ENCODE results near the gene SLC22A12.
"Not testable (repeated sequence)": the region's sequence is repeated elsewhere in the genome, so short reads cannot be mapped to it uniquely, and the experiment has no call there.

The SLC22A12 gene

GRCh38 chr11:64590763-64591221 lies at the start of gene SLC22A12:
SLC22A12 (plus strand) TSS chr11:64591220; CDS start chr11:64591557, 337 bp downstream.
- DNase-seq (ENCODE audit: low spot score) = no peak

DNA sequence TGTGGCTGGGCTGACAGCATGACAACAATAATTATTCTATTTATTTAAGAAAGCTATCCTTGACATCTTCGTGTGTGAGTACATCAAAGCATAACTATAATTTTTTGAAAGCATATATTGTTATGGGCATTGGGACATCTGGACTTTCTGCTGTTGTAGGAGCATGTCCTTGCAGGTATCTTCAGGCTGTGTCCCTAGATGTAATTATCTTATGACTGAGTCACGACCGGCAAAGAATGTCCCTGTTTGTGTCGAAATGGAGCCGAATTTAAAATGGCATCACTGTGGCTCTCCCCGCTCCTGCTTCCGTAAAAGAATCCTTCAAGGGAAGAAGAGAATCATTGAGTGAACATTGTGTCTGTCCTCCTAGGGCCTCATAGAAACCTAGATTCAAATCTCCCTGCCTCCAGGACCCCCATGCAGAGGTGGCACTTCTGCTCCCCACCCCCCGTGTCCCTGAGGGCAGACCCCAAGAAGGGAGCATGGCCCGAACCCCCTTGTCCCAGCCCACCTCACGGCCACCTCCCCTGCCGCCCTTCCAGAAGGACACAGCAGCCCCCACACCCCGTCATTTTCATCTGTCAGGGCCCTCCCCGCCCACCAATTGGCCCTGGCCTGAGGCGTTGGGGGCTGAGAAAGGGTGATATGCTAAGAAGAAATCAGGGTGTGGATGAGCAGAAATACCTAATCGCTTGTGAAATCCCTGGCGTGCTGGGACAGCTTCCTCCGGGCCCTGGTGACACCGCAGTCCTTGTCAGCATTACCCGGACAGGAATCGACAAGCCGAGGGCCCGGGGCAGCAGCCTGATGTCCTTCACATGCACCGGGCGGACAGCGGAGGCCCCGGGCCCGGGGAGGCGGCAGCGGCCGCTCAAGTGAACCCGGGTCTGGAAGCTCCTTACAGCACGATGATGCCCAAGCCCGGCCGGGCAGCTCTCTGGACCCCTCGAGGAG lies 48.6 kb upstream of the SLC22A12 start:
- DNase-seq (ENCODE audit: low spot score) = no peak

DNA sequence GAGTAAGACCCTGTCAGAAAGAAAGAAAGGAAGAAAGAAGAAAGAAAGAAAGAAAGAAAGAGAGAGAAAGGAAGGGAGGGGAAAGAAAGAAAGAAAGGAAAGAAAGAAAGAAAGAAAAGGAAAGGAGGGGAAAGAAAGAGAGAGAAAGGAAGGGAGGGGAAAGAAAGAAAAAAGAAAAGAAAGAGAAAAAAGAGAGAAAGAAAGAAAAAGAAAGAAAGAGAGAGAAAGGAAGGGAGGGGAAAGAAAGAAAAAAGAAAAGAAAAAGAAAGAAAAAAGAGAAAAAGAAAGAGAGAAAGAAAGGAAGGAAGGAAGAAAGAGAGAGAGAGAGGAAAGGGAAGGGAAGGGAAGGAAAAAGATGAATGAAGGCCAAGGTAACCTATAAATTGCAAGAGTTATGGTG lies 47.2 kb upstream of the SLC22A12 start:
- no peak for DNase-seq (ENCODE audit: low spot score)

DNA sequence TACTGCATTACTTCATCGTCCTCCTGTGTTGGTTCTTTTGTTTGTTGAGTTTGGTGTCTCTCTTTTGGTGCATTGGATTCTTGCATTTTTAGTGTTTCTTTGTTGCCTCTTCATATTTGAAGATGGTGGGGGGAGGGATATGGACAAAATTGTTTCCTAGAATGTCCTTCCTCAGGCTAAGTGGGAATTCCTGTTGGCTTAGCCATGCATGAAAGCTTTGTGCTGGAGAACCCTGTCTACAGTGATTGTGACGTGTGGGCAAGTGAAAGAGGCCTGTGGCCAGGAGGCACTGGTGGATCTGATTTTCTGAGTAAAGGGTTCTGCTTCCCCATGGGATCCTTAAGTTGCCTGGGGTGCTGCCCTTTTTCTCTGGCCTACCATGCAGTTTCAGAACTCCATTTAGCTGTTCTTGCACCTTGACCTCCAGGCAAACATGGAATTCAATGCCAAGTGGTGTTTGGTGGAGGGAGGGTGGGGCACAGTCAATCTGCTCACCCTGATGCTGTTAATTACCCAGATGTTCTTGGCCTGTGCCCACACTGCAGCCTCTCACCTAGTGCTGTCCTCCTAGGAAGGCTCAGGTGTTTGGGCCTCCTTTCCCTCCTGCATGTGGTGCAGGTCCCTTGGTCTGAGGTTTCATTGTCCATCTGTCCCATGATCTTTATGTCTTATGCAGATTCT lies 46.3 kb upstream of the SLC22A12 start:
- no peak for DNase-seq (ENCODE audit: low spot score)

DNA sequence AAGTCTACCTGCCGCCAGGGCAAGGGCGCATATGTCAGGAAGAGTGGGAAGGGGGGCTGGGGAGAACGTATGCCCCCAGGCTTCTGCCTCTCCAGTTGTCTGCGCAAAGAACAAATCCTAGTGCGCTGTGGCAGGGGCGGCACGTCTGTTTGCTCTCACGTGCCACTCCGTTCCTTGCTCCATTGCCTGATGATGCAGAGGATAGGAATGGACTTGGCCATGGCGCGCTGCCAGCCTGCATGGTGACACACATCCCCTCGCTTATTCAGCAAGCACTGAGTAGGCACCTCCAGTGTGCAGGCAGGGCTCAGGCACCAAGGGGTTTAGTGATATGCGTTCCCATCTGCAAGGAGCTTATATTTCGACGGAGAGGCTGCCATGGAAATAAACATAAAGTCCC lies 45.4 kb upstream of the SLC22A12 start:
- no peak for DNase-seq (ENCODE audit: low spot score)

- no peak for DNase-seq (ENCODE audit: low spot score)
Observed at GRCh38 chr11:64546176-64546575, 44.8 kb upstream of the SLC22A12 start.

DNA sequence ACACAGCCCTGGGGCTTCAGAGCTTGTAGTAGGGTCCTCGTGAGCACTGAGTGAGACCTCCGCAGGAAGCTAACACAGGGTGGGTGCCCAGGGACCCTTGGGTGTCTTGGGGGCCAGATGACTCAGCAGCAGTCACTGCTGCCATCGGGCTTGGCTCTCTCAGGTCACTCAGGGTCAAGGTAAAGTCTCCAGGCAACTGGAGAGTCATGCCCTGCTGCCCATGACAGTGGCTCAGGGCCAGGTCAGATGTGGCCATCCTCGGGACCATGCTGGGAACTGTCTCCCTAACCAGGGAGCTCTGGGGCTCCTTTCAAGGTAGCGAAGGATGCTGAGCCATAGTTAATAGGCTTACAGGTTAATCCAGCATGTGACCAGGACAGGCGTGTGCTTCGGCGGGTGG lies 44.4 kb upstream of the SLC22A12 start:
- no peak for DNase-seq (ENCODE audit: low spot score)

DNA sequence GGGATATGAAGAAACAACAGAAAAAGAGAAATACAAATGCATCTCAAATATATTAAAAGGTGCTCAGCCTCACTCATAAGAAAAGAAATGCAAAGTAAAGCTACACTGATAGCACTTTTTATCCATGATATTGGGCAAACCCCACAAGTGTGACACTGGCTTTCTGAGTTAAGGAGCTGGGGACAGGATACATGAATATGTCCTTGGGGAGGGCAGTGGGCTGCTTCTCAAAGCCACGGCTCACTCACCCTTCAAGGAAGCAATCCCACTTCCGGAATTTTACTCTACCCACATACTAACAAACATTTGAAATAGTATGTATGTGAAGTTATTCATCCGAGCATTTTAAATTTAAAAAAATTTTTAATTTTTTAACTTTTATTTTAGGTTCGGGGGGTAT lies 41.1 kb upstream of the SLC22A12 start:
- no peak for DNase-seq (ENCODE audit: low spot score)

- DNase-seq (ENCODE audit: low spot score) = peak; percentile 52
Observed at GRCh38 chr11:64553554-64554201, 37.3 kb upstream of the SLC22A12 start.

GRCh38 chr11:64556044-64556720 lies 34.8 kb upstream of the SLC22A12 start:
- no peak for DNase-seq (ENCODE audit: low spot score)

DNA sequence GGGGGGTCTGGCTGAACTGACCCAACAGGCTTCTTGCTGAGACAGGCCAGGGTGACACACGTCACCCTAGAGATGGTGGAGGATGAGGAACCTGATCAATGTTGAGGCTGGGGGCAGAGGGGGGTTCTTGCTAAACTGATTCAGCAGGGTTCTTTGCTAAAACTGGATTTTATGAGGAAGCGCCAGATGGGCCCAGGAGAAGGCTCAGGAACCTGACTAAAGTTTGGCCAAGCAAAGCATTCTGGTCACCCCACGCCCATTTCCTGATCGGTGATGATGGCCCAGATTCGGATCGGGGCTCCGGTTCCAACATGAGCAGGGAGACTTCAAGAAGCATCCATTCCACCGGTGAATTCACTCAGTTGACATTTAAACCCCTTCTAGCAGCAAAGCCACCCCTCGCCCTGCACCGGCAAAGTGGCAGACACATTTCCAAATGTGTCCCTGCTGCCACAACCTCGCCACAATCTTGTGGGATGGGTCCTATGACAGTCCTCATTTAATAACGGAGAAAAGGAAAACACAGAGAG lies 34.2 kb upstream of the SLC22A12 start:
- no peak for DNase-seq (ENCODE audit: low spot score)

DNA sequence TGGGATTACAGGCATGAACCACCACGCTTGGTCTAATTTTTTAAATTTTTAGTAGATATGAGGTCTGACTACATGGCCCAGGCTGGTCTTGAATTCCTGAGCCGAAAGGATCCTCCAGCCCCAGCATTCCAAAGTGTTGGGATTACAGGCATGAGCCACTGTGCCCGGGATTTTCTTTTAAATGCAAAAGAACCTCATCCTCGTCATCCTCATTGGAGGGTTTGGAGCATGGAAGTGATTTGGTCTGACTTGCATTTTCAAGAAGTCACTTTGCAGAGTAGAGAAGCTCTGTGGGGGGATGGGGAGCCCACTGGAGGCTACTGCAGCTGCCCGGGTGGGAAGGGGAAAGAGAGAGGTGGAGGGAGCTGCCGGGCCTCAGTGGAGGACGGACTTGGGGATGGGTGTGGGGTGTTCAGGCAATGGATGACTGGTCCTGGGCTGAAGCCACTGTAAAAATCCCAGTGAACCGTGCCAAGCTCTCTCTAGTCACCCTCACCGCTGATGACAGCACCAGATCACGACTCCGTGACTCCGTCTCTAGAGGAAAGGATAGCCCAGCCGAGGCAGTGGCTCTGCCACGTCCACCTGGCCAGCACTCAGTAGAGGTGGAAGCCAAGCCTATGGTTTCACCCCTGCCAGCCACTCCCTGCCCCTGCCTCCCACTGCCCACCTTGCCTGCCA lies 32.8 kb upstream of the SLC22A12 start:
- no peak for DNase-seq (ENCODE audit: low spot score)

GRCh38 chr11:64558869-64559268 lies 32.2 kb upstream of the SLC22A12 start:
- DNase-seq (ENCODE audit: low spot score) = no peak

- no peak for DNase-seq (ENCODE audit: low spot score)
Observed at GRCh38 chr11:64559351-64560138, 31.5 kb upstream of the SLC22A12 start.

GRCh38 chr11:64560139-64560771 lies 30.8 kb upstream of the SLC22A12 start:
- DNase-seq (ENCODE audit: low spot score) = no peak

- DNase-seq (ENCODE audit: low spot score) = no peak
Observed at GRCh38 chr11:64560941-64561340, 30.1 kb upstream of the SLC22A12 start.

GRCh38 chr11:64561429-64561828 lies 29.6 kb upstream of the SLC22A12 start:
- not testable (repeated sequence) for DNase-seq (ENCODE audit: low spot score)

GRCh38 chr11:64561984-64562722 lies 28.9 kb upstream of the SLC22A12 start:
- no peak for DNase-seq (ENCODE audit: low spot score)

DNA sequence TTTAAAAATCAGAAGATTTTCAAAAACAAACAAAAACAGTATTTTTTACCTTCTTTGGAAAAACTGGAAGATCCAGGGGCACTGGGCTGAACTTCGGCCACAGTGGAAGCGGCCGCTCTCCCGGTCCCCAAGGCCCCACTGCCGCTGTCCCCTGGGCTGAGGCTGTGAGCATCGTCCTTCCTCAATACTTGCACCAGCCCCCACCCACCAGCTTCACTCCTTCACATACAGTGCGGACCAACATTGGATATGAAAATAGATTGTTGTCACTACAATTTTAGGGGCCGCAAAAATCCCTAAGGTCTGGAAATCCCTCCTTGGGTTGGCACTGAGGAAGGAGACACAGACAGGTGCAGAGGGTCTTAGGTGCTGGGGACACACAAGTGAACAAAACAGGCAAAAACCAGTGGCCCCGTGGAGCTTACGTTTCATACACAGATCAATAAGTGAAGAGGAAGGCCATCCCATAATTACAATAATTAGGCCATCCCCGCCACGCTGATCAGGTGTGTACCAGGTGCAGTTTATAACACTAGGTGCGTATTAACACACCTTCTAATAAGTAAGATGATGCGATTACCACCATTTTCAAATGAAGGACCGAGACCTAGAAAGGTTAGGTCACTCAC lies 28.2 kb upstream of the SLC22A12 start:
- no peak for DNase-seq (ENCODE audit: low spot score)
